GM12801 (cell line): Measurements from ENCODE around the gene AHI1.

Source experiments
- TF ChIP-seq, protein P1 (sequence below): IDR thresholded peaks from one replicate; pipeline ENCODE4 v1.5.1; 2011; ENCODE audit warnings: control low read depth; ENCODE audit not compliant: insufficient read length; ENCODE audit errors: extremely low read depth

AHI1 gene

DNA sequence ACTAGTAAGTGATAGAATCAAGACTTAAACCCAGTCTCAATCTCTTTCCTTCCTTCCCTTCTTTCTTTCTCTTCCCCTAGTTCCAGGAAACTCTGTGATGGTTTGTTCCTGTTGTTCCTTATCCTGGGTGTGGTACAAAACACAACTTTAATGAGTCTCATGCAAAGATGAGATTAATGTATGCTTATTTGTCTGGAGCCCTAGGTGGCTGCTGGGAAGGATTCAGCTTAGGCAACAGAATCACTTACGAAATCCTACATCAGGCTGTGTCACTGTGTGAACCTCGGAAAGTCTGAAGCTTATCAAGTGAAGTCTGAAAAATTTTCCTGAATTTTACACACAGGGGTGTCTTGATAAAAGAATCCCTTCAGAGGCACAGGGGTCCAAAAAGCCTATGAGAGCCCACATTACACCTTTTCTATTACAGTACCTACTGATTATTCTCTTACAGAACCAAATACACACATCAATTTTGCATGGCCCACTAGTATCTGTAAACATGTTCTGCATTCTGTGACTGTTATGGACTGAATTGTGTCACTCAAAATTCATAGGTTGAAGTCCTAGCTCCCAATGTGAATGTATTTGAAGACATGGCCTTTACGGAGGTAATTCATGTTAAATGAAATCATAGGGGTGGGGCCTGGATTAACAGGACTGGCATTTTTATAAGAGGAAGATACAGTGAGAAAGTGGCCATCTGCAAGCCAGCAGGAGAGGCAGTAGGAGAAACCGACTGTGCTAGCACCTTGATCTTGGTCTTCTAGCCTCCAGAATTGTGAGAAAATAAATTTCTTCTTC lies 171.7 kb downstream of the AHI1 start:
- TF ChIP-seq, protein P1, sequence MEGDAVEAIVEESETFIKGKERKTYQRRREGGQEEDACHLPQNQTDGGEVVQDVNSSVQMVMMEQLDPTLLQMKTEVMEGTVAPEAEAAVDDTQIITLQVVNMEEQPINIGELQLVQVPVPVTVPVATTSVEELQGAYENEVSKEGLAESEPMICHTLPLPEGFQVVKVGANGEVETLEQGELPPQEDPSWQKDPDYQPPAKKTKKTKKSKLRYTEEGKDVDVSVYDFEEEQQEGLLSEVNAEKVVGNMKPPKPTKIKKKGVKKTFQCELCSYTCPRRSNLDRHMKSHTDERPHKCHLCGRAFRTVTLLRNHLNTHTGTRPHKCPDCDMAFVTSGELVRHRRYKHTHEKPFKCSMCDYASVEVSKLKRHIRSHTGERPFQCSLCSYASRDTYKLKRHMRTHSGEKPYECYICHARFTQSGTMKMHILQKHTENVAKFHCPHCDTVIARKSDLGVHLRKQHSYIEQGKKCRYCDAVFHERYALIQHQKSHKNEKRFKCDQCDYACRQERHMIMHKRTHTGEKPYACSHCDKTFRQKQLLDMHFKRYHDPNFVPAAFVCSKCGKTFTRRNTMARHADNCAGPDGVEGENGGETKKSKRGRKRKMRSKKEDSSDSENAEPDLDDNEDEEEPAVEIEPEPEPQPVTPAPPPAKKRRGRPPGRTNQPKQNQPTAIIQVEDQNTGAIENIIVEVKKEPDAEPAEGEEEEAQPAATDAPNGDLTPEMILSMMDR: no peak

DNA sequence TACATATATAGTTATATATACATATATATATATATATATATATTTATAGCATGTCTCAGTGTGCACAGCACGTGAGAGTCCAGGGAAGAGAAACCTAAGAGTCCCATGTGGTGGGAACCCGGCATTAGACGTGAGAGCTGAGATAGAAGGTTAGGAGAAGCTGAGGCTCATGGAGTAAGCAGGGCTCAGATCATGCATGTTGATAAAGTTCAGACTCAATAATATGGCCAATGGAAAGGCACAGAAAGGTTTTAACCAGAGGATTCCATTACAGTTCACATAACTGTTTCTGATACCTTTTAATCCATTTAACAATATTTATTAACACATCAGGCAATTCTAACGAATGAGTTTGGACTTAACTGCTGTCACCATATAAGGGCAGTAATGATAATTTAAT lies 173.0 kb downstream of the AHI1 start:
- TF ChIP-seq, protein P1: no peak

DNA sequence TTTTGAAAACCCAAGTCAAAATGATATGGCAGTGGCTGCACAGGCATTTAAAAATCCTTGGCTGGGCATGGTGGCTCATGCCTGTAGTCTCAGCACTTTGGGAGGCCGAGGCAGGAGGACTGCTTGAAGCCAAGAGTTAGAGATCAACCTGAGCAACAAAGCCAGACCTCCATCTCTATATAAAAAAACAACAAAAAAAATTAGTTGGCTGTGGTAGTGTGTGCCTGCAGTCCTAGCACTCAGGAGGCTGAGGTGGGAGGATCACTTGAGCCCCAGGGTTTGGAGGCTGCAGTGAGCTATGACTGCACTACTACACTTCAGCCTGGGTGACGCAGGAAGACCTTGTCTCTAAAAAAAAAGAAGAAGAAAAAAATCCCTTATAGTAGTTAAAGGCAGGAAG lies 173.6 kb downstream of the AHI1 start:
- TF ChIP-seq, protein P1: no peak

DNA sequence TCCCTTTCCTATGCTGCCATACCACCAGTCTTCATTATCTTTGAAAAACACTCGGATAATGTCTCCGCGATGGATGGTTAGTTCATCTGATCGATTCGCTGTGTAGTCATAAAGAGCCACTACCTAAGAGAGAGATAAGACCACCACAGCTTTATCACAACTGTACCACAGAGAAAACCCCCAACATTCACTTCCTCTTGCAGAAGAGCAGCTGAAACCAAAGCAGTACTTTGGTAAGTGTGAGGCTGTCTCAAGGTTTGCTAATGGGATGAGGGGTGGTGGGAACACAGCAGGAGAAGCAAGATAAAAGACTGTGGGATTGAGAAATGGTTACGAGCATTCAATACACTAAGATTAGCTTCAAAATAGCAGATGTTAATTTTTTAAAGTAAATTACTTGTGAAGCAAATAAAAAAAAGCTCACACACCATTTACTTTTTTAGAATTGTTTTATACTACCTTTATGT lies 174.3 kb downstream of the AHI1 start:
- TF ChIP-seq, protein P1: no peak

DNA sequence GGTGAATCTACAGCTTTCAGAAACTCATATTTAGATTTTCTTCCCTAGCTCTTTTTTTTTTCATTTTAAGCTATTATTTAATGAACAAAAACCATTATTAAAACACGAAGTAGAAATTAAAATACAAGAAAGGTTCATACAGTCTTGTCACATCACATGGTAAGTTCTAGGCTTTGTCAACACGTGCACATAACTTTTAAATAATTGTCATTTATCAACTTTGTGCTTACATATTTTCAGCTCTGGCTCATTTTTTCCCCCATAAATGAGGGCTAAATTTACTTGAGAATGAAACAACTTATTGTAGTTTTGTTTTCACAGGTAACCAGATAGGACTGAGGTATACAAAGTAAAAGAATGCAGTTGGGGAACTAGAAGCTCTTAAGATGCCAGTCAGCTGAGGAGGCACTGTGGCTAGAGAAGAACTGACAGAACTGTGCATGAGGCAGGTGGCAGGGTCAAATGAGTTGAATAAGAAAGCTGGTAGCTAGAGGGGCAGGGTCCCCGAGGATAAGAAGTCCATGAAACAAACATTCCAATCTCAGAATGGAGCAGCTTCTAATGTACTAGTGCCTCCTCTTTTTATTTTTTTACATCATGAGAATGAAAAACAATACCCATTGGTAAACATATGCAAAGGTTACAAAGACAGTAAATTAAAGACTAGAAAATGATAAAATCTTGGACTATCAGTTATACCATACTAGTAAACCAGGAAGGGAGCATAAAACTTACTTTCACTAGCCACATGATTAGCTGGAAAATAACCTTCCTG lies 174.9 kb downstream of the AHI1 start:
- TF ChIP-seq, protein P1: no peak

DNA sequence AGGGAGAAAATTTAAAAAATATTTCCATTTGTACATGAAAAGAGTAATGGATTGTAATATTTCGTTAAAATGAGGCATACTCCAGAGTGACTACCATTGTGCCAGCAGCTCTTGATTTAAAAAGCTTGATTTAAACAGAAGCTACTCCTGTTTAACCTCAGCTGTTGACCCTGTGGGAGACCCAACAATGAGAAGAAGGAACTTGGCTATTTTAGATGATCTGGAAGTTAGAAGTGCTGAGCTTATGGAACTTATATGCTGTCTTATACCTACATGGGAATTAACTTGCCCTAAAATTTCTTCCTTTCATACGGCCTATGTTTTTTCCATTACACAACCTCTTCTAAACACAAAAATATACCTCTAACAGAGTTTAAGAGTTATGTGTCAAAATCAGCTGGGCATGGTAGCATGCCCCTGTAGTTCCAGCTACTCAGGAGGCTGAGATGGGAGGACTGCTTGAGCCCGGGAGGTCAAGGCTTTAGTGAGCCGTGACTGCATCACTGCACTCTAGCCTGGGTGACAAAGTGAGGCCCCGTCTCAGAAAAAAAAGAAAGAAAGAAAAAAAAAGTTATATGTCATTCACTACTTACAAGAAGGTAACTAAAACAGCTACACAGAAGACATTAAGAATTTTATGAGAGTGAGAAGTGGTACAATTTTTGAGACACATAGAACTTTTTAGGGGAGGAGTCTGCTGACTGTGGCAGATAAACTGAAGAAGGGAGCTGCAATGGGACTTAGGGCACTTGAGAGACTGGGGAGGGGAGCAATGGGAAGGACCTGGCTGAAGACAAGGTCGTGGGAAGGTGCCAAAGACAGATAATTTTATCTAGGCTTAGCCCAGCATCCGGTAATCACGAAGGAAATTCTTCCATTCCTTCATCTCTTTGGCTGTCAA lies 176.6 kb downstream of the AHI1 start:
- TF ChIP-seq, protein P1: no peak

DNA sequence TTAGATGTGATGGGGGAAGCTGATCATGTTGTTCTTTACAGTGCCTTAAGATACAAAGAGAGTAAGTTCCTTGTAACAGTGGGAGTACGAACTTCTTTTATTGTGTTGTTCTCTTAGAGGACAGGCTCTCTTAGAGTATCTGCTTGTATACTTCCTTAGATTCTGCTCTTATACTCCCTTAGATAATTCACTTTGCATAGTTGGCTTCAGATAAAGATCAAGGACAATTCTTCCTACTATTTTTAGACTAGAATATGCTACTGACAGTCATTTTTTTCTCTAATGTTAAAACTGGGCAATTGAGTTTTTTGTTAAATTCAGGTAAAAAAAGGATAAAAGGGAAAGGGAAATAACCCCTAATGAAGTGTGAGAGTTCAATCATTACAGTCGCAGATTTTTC lies 177.7 kb downstream of the AHI1 start:
- TF ChIP-seq, protein P1: no peak
